Mesendoderm (in vitro differentiated cells): ENCODE results near the gene MICALL2.

Source experiments
- DNase-seq: peaks from one replicate; pipeline ENCODE4 v3.0.0; 2013
- H2AK5ac ChIP-seq: 2 replicates; pipeline ENCODE4 v1.6.1; 2013; ENCODE audit warnings: low read length, inconsistent platforms
- H2BK120ac ChIP-seq: 2 replicates; pipeline ENCODE4 v1.6.1; 2013; ENCODE audit warnings: low read depth, mild to moderate bottlenecking, low read length, moderate library complexity, mixed read lengths
- H2BK15ac ChIP-seq: replicated peaks from 2 replicates; pipeline ENCODE4 v1.6.1; 2013; ENCODE audit warnings: low read depth, mild to moderate bottlenecking, moderate library complexity
- H2BK5ac ChIP-seq: 2 replicates; pipeline ENCODE4 v1.6.1; 2013; ENCODE audit warnings: low read length, inconsistent platforms
- H3K18ac ChIP-seq: 2 replicates; pipeline ENCODE4 v1.6.1; 2013; ENCODE audit warnings: mild to moderate bottlenecking, low read length, mixed read lengths
- H3K23ac ChIP-seq: one replicate; pipeline ENCODE4 v1.6.1; 2013; ENCODE audit warnings: low read length
- H3K27ac ChIP-seq: 2 replicates; pipeline ENCODE4 v1.5.1; 2013; ENCODE audit warnings: low read depth, mild to moderate bottlenecking, inconsistent platforms, low read length, moderate library complexity
- H3K27me3 ChIP-seq: 2 replicates; pipeline ENCODE4 v1.6.1; 2013; ENCODE audit warnings: low read length, control low read depth, mild to moderate bottlenecking, inconsistent platforms; ENCODE audit not compliant: insufficient read depth, poor library complexity
- H3K36me3 ChIP-seq: 2 replicates; pipeline ENCODE4 v1.6.1; 2013; ENCODE audit warnings: low read length, inconsistent platforms; ENCODE audit not compliant: control insufficient read depth, insufficient read depth
- H3K4ac ChIP-seq: one replicate; pipeline ENCODE4 v1.6.1; 2013; ENCODE audit warnings: low read depth, mild to moderate bottlenecking, low read length, moderate library complexity
- H3K4me1 ChIP-seq: 2 replicates; pipeline ENCODE4 v1.6.1; 2013; ENCODE audit warnings: low read depth, low read length, inconsistent platforms; ENCODE audit not compliant: control insufficient read depth
- H3K4me2 ChIP-seq: 2 replicates; pipeline ENCODE4 v1.6.1; 2013; ENCODE audit warnings: low read length
- H3K4me3 ChIP-seq: 2 replicates; pipeline ENCODE4 v1.5.1; 2013; ENCODE audit warnings: mild to moderate bottlenecking, low read length
- H3K56ac ChIP-seq: one replicate; pipeline ENCODE4 v1.6.1; 2013; ENCODE audit warnings: low read length
- H3K79me1 ChIP-seq: 2 replicates; pipeline ENCODE4 v1.6.1; 2013; ENCODE audit warnings: low read length, inconsistent platforms
- H3K79me2 ChIP-seq: 2 replicates; pipeline ENCODE4 v1.6.1; 2013; ENCODE audit warnings: mild to moderate bottlenecking, low read length; ENCODE audit not compliant: control insufficient read depth, insufficient read depth
- H3K9ac ChIP-seq: 2 replicates; pipeline ENCODE4 v1.6.1; 2013; ENCODE audit warnings: low read length, inconsistent platforms
- H4K5ac ChIP-seq: one replicate; pipeline ENCODE4 v1.6.1; 2013; ENCODE audit warnings: low read length
- H4K8ac ChIP-seq: one replicate; pipeline ENCODE4 v1.6.1; 2013; ENCODE audit warnings: low read depth, mild to moderate bottlenecking, control low read depth, low read length, moderate library complexity
- WGBS: extraction: QIAGEN DNeasy Blood & Tissue Kit; methylation state at CpG from one replicate; pipeline ENCODE4 v1.1.7; 2013; ENCODE audit warnings: low lambda C conversion rate, missing lambda C conversion rate; ENCODE audit not compliant: insufficient coverage; ENCODE audit errors: extremely low coverage; 5-methylcytosine and 5-hydroxymethylcytosine counted together

The MICALL2 gene

GRCh38 chr7:1413936-1414639, 45.2 kb downstream of the MICALL2 start:
- H4K8ac ChIP-seq, result no peak overlapping the region
- H3K36me3 ChIP-seq, result no peaks in the 10 kb centered on the region
- no peak overlapping the region for H3K4me2 ChIP-seq
- H4K5ac ChIP-seq, result no peak overlapping the region
- no peaks in the 10 kb centered on the region for H3K4me1 ChIP-seq
- H3K79me2 ChIP-seq, result no peaks in the 10 kb centered on the region
- DNase-seq, result no peak
- H3K56ac ChIP-seq, result no peak overlapping the region
- no peak overlapping the region for H3K23ac ChIP-seq
- H3K4me3 ChIP-seq, result no peak overlapping the region
- no peaks in the 10 kb centered on the region for H3K27me3 ChIP-seq
- no peak overlapping the region for H2AK5ac ChIP-seq
- no CpG with 5 or more reads among the region's 21 CpGs for WGBS
- no peak overlapping the region for H2BK120ac ChIP-seq
- no peak overlapping the region for H3K18ac ChIP-seq
- no peak overlapping the region for H2BK5ac ChIP-seq
- no peaks in the 10 kb centered on the region for H3K79me1 ChIP-seq
- H3K27ac ChIP-seq, result no peak overlapping the region
- H3K9ac ChIP-seq, result no peak overlapping the region
- H2BK15ac ChIP-seq, result no peak overlapping the region
- no peak overlapping the region for H3K4ac ChIP-seq

DNA sequence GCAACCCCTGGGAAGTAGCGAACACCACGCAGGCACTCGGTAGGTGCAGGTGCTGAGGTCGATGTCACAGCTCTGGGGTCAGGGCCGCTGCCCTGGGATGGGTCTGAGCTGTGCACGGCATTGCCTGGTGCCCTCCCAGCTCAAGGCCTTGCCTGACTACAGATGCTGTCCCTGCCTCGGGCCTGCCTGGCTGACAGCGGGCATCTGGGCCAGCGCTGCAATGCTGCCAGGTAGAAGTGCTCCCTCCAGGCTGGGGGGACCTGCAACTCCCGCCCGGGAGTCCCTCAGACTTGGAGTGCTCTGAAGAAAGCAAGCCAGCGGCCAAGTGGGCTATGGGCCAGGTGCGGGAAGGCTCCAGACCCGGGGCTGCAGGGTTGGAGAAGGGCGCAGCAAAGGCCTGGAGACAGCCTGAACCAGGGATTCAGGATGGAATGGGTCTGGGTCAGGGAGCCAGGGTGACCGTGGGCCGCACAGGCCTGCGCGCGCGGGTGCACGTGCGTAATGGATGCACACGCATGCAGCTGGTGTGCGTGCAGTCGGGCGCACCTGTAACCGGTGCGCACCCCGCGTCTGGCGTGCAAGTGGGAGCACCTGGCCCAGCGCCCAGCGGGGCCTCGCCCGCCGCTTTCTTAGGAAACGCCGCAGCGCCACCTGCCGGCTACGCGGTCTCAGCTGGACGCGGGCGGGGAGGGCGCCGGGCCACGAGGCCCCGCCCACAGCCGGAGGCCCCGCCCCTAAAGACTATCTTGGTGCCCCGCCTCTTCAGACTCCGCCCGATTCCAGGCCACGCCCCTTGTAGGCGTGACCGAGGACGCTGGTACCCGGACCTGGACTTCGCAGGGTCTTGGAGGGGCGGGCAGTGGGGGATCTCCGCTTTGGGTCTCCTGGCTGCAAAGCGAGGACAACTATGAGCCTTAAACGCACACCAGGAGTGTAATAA, 46.7 kb downstream of the MICALL2 start:
- Histone ChIP-seq H3K56ac (no peak overlapping the region), H3K18ac (no peak overlapping the region), H3K23ac (no peak overlapping the region), H3K4ac (no peak overlapping the region), H4K8ac (no peak overlapping the region), H3K27me3 (no peaks in the 10 kb centered on the region), H3K79me1 (no peaks in the 10 kb centered on the region), H3K9ac (no peak overlapping the region), H3K4me3 (no peak overlapping the region), H2BK15ac (no peak overlapping the region), H3K79me2 (no peaks in the 10 kb centered on the region), H3K27ac (no peak overlapping the region), H3K4me2 (no peak overlapping the region), H2AK5ac (no peak overlapping the region), H2BK120ac (no peak overlapping the region), H4K5ac (no peak overlapping the region), H2BK5ac (no peak overlapping the region), H3K36me3 (no peaks in the 10 kb centered on the region), H3K4me1 (no peaks in the 10 kb centered on the region)
- WGBS, result no CpG with 5 or more reads among the region's 65 CpGs
- DNase-seq, result peak; percentile 84

- no peaks in the 10 kb centered on the region for H3K79me1 ChIP-seq
- H3K56ac ChIP-seq, result no peak overlapping the region
- H3K79me2 ChIP-seq, result no peaks in the 10 kb centered on the region
- H3K27me3 ChIP-seq, result no peaks in the 10 kb centered on the region
- H3K9ac ChIP-seq, result no peak overlapping the region
- no peak overlapping the region for H2BK15ac ChIP-seq
- H3K4me1 ChIP-seq, result no peaks in the 10 kb centered on the region
- no peak overlapping the region for H2AK5ac ChIP-seq
- no peaks in the 10 kb centered on the region for H3K36me3 ChIP-seq
- no peak overlapping the region for H3K4me2 ChIP-seq
- no peak overlapping the region for H3K27ac ChIP-seq
- no peak overlapping the region for H4K5ac ChIP-seq
- no peak overlapping the region for H2BK120ac ChIP-seq
- no CpG with 5 or more reads among the region's 28 CpGs for WGBS
- no peak overlapping the region for H3K18ac ChIP-seq
- H3K23ac ChIP-seq, result no peak overlapping the region
- H3K4me3 ChIP-seq, result no peak overlapping the region
- H3K4ac ChIP-seq, result no peak overlapping the region
- no peak overlapping the region for H4K8ac ChIP-seq
- DNase-seq, result no peak
- no peak overlapping the region for H2BK5ac ChIP-seq
Measured at GRCh38 chr7:1411414-1411813, 47.9 kb downstream of the MICALL2 start.

DNA sequence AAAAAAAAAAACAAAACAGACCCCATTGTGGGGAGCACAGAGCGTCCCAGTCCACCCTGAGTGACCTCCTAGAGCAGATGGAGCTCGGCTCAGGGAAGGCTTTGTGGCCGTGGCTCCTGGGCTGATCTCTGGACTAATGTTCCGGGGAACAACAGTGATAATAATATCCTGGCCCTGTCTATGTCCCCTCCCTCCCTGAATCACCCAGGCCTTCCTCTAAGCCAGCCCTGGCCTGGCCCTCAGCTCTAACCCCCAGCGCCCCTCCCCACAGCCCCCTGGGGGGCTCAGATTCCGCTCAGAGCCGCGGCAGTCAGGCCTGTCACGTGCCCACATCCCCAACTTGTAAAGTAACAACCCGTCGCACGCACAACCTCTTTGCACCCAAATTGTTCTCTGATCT, 48.3 kb downstream of the MICALL2 start:
- H3K79me1 ChIP-seq, result no peaks in the 10 kb centered on the region
- no peaks in the 10 kb centered on the region for H3K4me1 ChIP-seq
- no peak overlapping the region for H3K18ac ChIP-seq
- H3K4ac ChIP-seq, result no peak overlapping the region
- no CpG with 5 or more reads among the region's 12 CpGs for WGBS
- H3K36me3 ChIP-seq, result no peaks in the 10 kb centered on the region
- no peaks in the 10 kb centered on the region for H3K27me3 ChIP-seq
- no peaks in the 10 kb centered on the region for H3K79me2 ChIP-seq
- no peak overlapping the region for H3K23ac ChIP-seq
- no peak overlapping the region for H2BK5ac ChIP-seq
- no peak overlapping the region for H2BK120ac ChIP-seq
- H4K8ac ChIP-seq, result no peak overlapping the region
- no peak overlapping the region for H2AK5ac ChIP-seq
- no peak overlapping the region for H3K4me3 ChIP-seq
- no peak for DNase-seq
- no peak overlapping the region for H3K27ac ChIP-seq
- no peak overlapping the region for H3K56ac ChIP-seq
- no peak overlapping the region for H4K5ac ChIP-seq
- H3K4me2 ChIP-seq, result no peak overlapping the region
- H3K9ac ChIP-seq, result no peak overlapping the region
- H2BK15ac ChIP-seq, result no peak overlapping the region

DNA sequence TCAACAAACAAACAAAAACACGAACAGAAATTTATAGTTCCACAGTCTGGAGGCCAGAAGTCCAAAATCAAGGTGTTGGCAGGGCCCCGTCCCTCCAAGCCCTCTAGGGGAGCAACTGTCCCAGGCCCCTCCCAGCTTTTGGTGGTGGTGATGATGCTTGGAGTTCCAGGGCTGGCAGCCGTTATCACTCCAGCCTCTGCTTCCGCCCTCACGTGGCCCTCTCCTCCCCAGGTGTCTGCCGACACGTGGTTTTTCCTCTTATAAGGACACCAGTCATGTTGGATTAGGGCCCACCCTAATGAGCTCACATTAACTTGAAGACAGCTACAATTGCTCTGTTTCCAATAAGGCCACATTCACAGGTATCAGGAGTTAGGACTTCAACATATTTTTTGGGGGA, 49.7 kb downstream of the MICALL2 start:
- WGBS, result no CpG with 5 or more reads among the region's 7 CpGs
- H4K8ac ChIP-seq, result no peak overlapping the region
- no peaks in the 10 kb centered on the region for H3K79me2 ChIP-seq
- H2AK5ac ChIP-seq, result no peak overlapping the region
- H3K4me3 ChIP-seq, result no peak overlapping the region
- no peak overlapping the region for H3K4me2 ChIP-seq
- no peak overlapping the region for H2BK5ac ChIP-seq
- no peaks in the 10 kb centered on the region for H3K27me3 ChIP-seq
- no peak overlapping the region for H3K23ac ChIP-seq
- H3K27ac ChIP-seq, result no peak overlapping the region
- no peak overlapping the region for H2BK15ac ChIP-seq
- no peaks in the 10 kb centered on the region for H3K4me1 ChIP-seq
- H2BK120ac ChIP-seq, result no peak overlapping the region
- no peak overlapping the region for H3K56ac ChIP-seq
- H3K79me1 ChIP-seq, result no peaks in the 10 kb centered on the region
- H3K9ac ChIP-seq, result no peak overlapping the region
- H3K18ac ChIP-seq, result no peak overlapping the region
- H3K36me3 ChIP-seq, result no peaks in the 10 kb centered on the region
- no peak overlapping the region for H4K5ac ChIP-seq
- H3K4ac ChIP-seq, result no peak overlapping the region
- no peak for DNase-seq
